ENCODE measurements around the gene SUCLG2. TPM values are rescaled to one million over a fixed set of nuclear protein-coding genes. Genes with fewer than 3 reads are reported as not detected.

The SUCLG2 gene
- total RNA-seq, 1 experiment from 2014 or later: 38.5 TPM

- H3T11ph ChIP-seq (ENCODE audit: low read length): no peak overlapping the region
- no peak overlapping the region for H3K27ac Mint-ChIP-seq
- peaks cover 12 to 18% of the 10 kb centered on the region in 2 experiments; a peak in 3 of 4 replicates for H3K4me1 Mint-ChIP-seq
- H3K4me1 ChIP-seq (ENCODE audit: insufficient read depth, low read length): no peaks in the 10 kb centered on the region
- no peak overlapping the region for H3K27ac ChIP-seq (ENCODE audit: insufficient read length, low read depth, low read length)
- no CpG with 5 or more reads among the region's 2 CpGs for WGBS (ENCODE audit: extremely low coverage, insufficient read length, low lambda C conversion rate)
- H3K14ac ChIP-seq (ENCODE audit: insufficient read depth, low read length): no peak overlapping the region
- no peak overlapping the region for H2BK12ac ChIP-seq (ENCODE audit: insufficient read length, low read depth, low read length)
- H3K23me2 ChIP-seq (ENCODE audit: insufficient read length, low read depth, low read length, poor library complexity, severe bottlenecking): no peaks in the 10 kb centered on the region
- DNase-seq: no peak
- no peaks in the 10 kb centered on the region for H3K79me2 ChIP-seq (ENCODE audit: insufficient read depth, low read length)
- H3K9ac ChIP-seq (ENCODE audit: extremely low read depth, insufficient read length, low read length): no peak overlapping the region
- H3K36me3 Mint-ChIP-seq (ENCODE audit: insufficient read depth in 1 of 3, low read depth in 3 of 3): peaks cover 2 to 6% (median 2%) of the 10 kb centered on the region in 3 experiments; a peak in 3 of 7 replicates
- H3K4me2 ChIP-seq (ENCODE audit: insufficient read depth, insufficient read length, low read length): no peak overlapping the region
- no peak overlapping the region for H3K18ac ChIP-seq (ENCODE audit: insufficient read length, low read depth, low read length)
- H2BK15ac ChIP-seq (ENCODE audit: low read depth, low read length): no peak overlapping the region
- H4K8ac ChIP-seq (replicated peaks; ENCODE audit: insufficient read length, low read depth, low read length): no peak overlapping the region
- no peak overlapping the region for H2AK5ac ChIP-seq (ENCODE audit: insufficient read length, low read length)
- H3K56ac ChIP-seq (ENCODE audit: insufficient read length, low read depth, low read length): no peak overlapping the region
- TF ChIP-seq CTCF (conservative IDR thresholded peaks at IDR 0.05): no peak
- H3K27me3 ChIP-seq (ENCODE audit: insufficient read depth, low read length): no peaks in the 10 kb centered on the region
- no peaks in the 10 kb centered on the region for H3K9me3 Mint-ChIP-seq
- H3K4me3 Mint-ChIP-seq: no peak overlapping the region
- H2BK20ac ChIP-seq (ENCODE audit: low read depth, low read length, poor library complexity, severe bottlenecking): no peak overlapping the region
- no peak overlapping the region for H4K5ac ChIP-seq (ENCODE audit: insufficient read length, low read depth, low read length)
- no peaks in the 10 kb centered on the region for H3K9me3 ChIP-seq (ENCODE audit: control insufficient read depth, low read depth, low read length)
- H3K4ac ChIP-seq (ENCODE audit: low read depth, low read length): no peak overlapping the region
- H3K23ac ChIP-seq (ENCODE audit: insufficient read length, low read depth, low read length): no peak overlapping the region
- no peak overlapping the region for H2BK120ac ChIP-seq (ENCODE audit: low read depth, low read length, poor library complexity, severe bottlenecking)
- no peaks in the 10 kb centered on the region for H4K20me1 ChIP-seq (ENCODE audit: control insufficient read depth, insufficient read depth, insufficient read length)
- H3K27me3 Mint-ChIP-seq (ENCODE audit: low read depth): no peaks in the 10 kb centered on the region
- H3K79me1 ChIP-seq (ENCODE audit: insufficient read depth, low read depth, low read length, poor library complexity, severe bottlenecking): no peaks in the 10 kb centered on the region
- no peak overlapping the region for H4K91ac ChIP-seq (ENCODE audit: insufficient read length, low read depth, low read length)
- no peak overlapping the region for H2BK5ac ChIP-seq (ENCODE audit: insufficient read length, low read length)
- H2AFZ ChIP-seq (ENCODE audit: low read length): no peak overlapping the region
These were observed 274.3 kb downstream of the SUCLG2 start for GRCh38 chr3:67380118-67380517.

All from H9 (cell line).